H9 (cell line): ENCODE measurements around the gene ALKBH5. TPM values are rescaled to one million over a fixed set of nuclear protein-coding genes. Genes with fewer than 3 reads are reported as not detected.
A peak's percentile ranks its signal among the peaks of the same experiment; 100 is the strongest.

ENCODE experiments used
- DNase-seq: peaks from one replicate; pipeline ENCODE4 v3.0.0-alpha.2; 2017
- H2AFZ ChIP-seq: one replicate; pipeline ENCODE4 v1.6.1; 2013; ENCODE audit warnings: mild to moderate bottlenecking, low read length, control low read depth, moderate library complexity
- H2AK5ac ChIP-seq: 2 replicates; pipeline ENCODE4 v1.6.1; 2013; ENCODE audit warnings: low read length, control low read depth, mixed read lengths; ENCODE audit not compliant: insufficient read length
- H2BK120ac ChIP-seq: one replicate; pipeline ENCODE4 v1.6.1; 2013; ENCODE audit warnings: low read depth, mild to moderate bottlenecking, low read length, control low read depth, inconsistent platforms; ENCODE audit not compliant: poor library complexity, severe bottlenecking
- H2BK12ac ChIP-seq: 2 replicates; pipeline ENCODE4 v1.6.1; 2013; ENCODE audit warnings: low read length, control low read depth, mixed read lengths, low read depth; ENCODE audit not compliant: insufficient read length
- H2BK15ac ChIP-seq: 2 replicates; pipeline ENCODE4 v1.6.1; 2013; ENCODE audit warnings: low read depth, low read length, control low read depth
- H2BK20ac ChIP-seq: one replicate; pipeline ENCODE4 v1.6.1; 2013; ENCODE audit warnings: low read depth, mild to moderate bottlenecking, low read length, control low read depth, inconsistent platforms; ENCODE audit not compliant: poor library complexity, severe bottlenecking
- H2BK5ac ChIP-seq: 2 replicates; pipeline ENCODE4 v1.6.1; 2013; ENCODE audit warnings: low read length, control low read depth, mixed read lengths; ENCODE audit not compliant: insufficient read length
- H3K14ac ChIP-seq: 2 replicates; pipeline ENCODE4 v1.6.1; 2013; ENCODE audit warnings: low read length, control low read depth; ENCODE audit not compliant: insufficient read depth
- H3K18ac ChIP-seq: 2 replicates; pipeline ENCODE4 v1.6.1; 2013; ENCODE audit warnings: low read depth, mild to moderate bottlenecking, mixed read lengths, low read length, control low read depth; ENCODE audit not compliant: insufficient read length
- H3K23ac ChIP-seq: 2 replicates; pipeline ENCODE4 v1.6.1; 2013; ENCODE audit warnings: low read length, control low read depth, mixed read lengths, low read depth; ENCODE audit not compliant: insufficient read length
- H3K23me2 ChIP-seq: 2 replicates; pipeline ENCODE4 v1.6.1; 2013; ENCODE audit warnings: low read depth, mild to moderate bottlenecking, mixed read lengths, low read length, control low read depth; ENCODE audit not compliant: insufficient read length, poor library complexity, severe bottlenecking
- H3K27ac ChIP-seq: 2 replicates; pipeline ENCODE4 v1.5.1; 2013; ENCODE audit warnings: low read length, control low read depth, mixed read lengths, low read depth; ENCODE audit not compliant: insufficient read length
- H3K27me3 ChIP-seq: 2 replicates; pipeline ENCODE4 v1.6.1; 2013; ENCODE audit warnings: low read length, control low read depth, inconsistent platforms; ENCODE audit not compliant: insufficient read depth
- H3K4ac ChIP-seq: 2 replicates; pipeline ENCODE4 v1.6.1; 2013; ENCODE audit warnings: low read depth, mild to moderate bottlenecking, control low read depth, inconsistent platforms, low read length, moderate library complexity
- H3K4me1 ChIP-seq: 2 replicates; pipeline ENCODE4 v1.6.1; 2013; ENCODE audit warnings: low read length, control low read depth, inconsistent platforms; ENCODE audit not compliant: insufficient read depth
- H3K4me2 ChIP-seq: 2 replicates; pipeline ENCODE4 v1.6.1; 2013; ENCODE audit warnings: low read length, control low read depth, mixed read lengths; ENCODE audit not compliant: insufficient read length, insufficient read depth
- H3K56ac ChIP-seq: 2 replicates; pipeline ENCODE4 v1.6.1; 2013; ENCODE audit warnings: low read depth, mild to moderate bottlenecking, mixed read lengths, low read length, control low read depth; ENCODE audit not compliant: insufficient read length
- H3K79me1 ChIP-seq: 2 replicates; pipeline ENCODE4 v1.6.1; 2013; ENCODE audit warnings: low read depth, mild to moderate bottlenecking, moderate library complexity, low read length, control low read depth, inconsistent platforms; ENCODE audit not compliant: insufficient read depth, poor library complexity, severe bottlenecking
- H3K79me2 ChIP-seq: 2 replicates; pipeline ENCODE4 v1.6.1; 2013; ENCODE audit warnings: low read length, control low read depth, inconsistent platforms; ENCODE audit not compliant: insufficient read depth
- H3K9ac ChIP-seq: 2 replicates; pipeline ENCODE4 v1.6.1; 2013; ENCODE audit warnings: low read length, control low read depth, mixed read lengths; ENCODE audit not compliant: insufficient read length; ENCODE audit errors: extremely low read depth
- H3K9me3 ChIP-seq: one replicate; pipeline ENCODE4 v1.6.1; 2013; ENCODE audit warnings: low read depth, low read length, inconsistent platforms; ENCODE audit not compliant: control insufficient read depth
- H3T11ph ChIP-seq: one replicate; pipeline ENCODE4 v1.6.1; 2013; ENCODE audit warnings: mild to moderate bottlenecking, low read length, control low read depth, inconsistent platforms
- H4K20me1 ChIP-seq: one replicate; pipeline ENCODE4 v1.6.1; 2013; ENCODE audit not compliant: control insufficient read depth, insufficient read length, insufficient read depth
- H4K5ac ChIP-seq: 2 replicates; pipeline ENCODE4 v1.6.1; 2013; ENCODE audit warnings: low read depth, mild to moderate bottlenecking, mixed read lengths, low read length, control low read depth; ENCODE audit not compliant: insufficient read length
- H4K8ac ChIP-seq: replicated peaks from 2 replicates; pipeline ENCODE4 v1.6.1; 2013; ENCODE audit warnings: low read length, control low read depth, mixed read lengths, low read depth; ENCODE audit not compliant: insufficient read length
- H4K91ac ChIP-seq: 2 replicates; pipeline ENCODE4 v1.6.1; 2013; ENCODE audit warnings: low read depth, mild to moderate bottlenecking, moderate library complexity, mixed read lengths, low read length, control low read depth; ENCODE audit not compliant: insufficient read length
- H3K27ac Mint-ChIP-seq, 3 experiments: 2 replicates in 2 of 3; 3 replicates in 1 of 3; pipeline ENCODE4 v1.8.0; 2020 to 2021; ENCODE audit warnings: mixed read lengths in 3 of 3, mild to moderate bottlenecking in 1 of 3, moderate library complexity in 1 of 3
- H3K27me3 Mint-ChIP-seq: 2 replicates; pipeline ENCODE4 v1.8.0; 2021; ENCODE audit warnings: low read depth, mild to moderate bottlenecking, moderate library complexity, mixed read lengths
- H3K36me3 Mint-ChIP-seq, 3 experiments: 2 replicates in 2 of 3; 3 replicates in 1 of 3; pipeline ENCODE4 v1.8.0; 2020 to 2021; ENCODE audit warnings: low read depth in 3 of 3, mixed read lengths in 3 of 3; ENCODE audit not compliant: insufficient read depth in 1 of 3
- H3K4me1 Mint-ChIP-seq, 2 experiments: 2 replicates each; pipeline ENCODE4 v1.8.0; 2020; ENCODE audit warnings: mixed read lengths in 2 of 2
- H3K4me3 Mint-ChIP-seq, 2 experiments: 2 replicates in 1 of 2; 3 replicates in 1 of 2; pipeline ENCODE4 v1.8.0; 2020 to 2021; ENCODE audit warnings: mild to moderate bottlenecking in 2 of 2, mixed read lengths in 2 of 2, moderate library complexity in 1 of 2
- H3K9me3 Mint-ChIP-seq, 2 experiments: 2 replicates in 1 of 2; 3 replicates in 1 of 2; pipeline ENCODE4 v1.8.0; 2020; ENCODE audit warnings: mild to moderate bottlenecking in 2 of 2, mixed read lengths in 2 of 2, moderate library complexity in 1 of 2
- WGBS: extraction: QIAGEN DNeasy Blood & Tissue Kit; methylation state at CpG from one replicate; pipeline ENCODE4 v1.1.7; 2013; ENCODE audit warnings: missing lambda C conversion rate, low lambda C conversion rate, mixed read lengths; ENCODE audit not compliant: insufficient read length; ENCODE audit errors: extremely low coverage; 5-methylcytosine and 5-hydroxymethylcytosine counted together
- total RNA-seq: library from RNA; stranded (reverse); gene quantifications from 2 replicates; pipeline ENCODE4 v1.2.1, GENCODE V29; 2021
- TF ChIP-seq, protein P1 (sequence below): fragments of 200-600 bp; sonication (generic); conservative IDR thresholded peaks from 3 replicates; pipeline ENCODE4 v1.8.0; 2021; ENCODE audit warnings: antibody characterized with exemption, mild to moderate bottlenecking

ALKBH5 gene
- total RNA-seq, 1 experiment from 2014 or later, result 89.8 TPM

DNA sequence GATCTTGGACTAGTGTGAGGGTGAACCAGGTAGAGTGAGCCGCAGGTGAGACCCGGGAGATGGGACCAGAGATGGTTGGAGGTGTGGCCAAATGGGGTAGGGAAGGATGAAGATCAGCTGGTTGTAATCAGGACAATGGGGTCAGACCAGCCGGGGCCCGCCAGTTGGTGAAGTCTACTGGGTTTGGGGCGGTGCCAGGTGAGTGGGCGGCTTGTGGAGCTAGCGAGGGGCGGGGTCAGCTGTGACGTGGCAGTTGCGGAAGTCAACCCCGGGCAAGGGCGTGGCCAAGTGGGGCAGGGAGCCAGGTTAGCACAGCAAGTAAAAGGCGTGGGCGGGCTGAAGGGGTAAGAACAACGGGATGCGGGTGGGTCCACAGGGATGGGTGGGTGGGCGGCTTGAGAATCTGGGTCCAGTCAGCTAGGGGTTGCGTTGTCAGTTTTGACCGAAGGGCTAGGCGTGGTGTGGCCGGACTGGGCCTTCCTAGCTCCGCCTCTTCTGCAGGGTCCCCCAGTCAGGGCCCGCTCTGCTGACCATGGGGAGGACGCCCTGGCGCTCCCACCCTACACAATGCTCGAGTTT is 25.5 kb upstream of the ALKBH5 start:
- H4K5ac ChIP-seq, result no peak overlapping the region
- no peak overlapping the region for H4K91ac ChIP-seq
- H3K79me2 ChIP-seq, result no peaks in the 10 kb centered on the region
- H2BK12ac ChIP-seq, result no peak overlapping the region
- Mint-ChIP-seq H3K4me1 (peaks cover 19 to 27% of the 10 kb centered on the region in 2 experiments), H3K4me3 (peak overlapping the region; percentile 86 to 87), H3K9me3 (no peaks in the 10 kb centered on the region), H3K36me3 (no peaks in the 10 kb centered on the region), H3K27me3 (peaks cover 2% of the 10 kb centered on the region), H3K27ac (peak overlapping the region; percentile 92 to 97 (median 93); a peak in 6 of 7 replicates)
- no peak overlapping the region for H3K14ac ChIP-seq
- H3K18ac ChIP-seq, result peak overlapping the region; percentile 60
- no peak overlapping the region for H2BK5ac ChIP-seq
- H2AK5ac ChIP-seq, result no peak overlapping the region
- no peaks in the 10 kb centered on the region for H3K9me3 ChIP-seq
- WGBS, result no CpG with 5 or more reads among the region's 26 CpGs
- TF ChIP-seq, protein P1, sequence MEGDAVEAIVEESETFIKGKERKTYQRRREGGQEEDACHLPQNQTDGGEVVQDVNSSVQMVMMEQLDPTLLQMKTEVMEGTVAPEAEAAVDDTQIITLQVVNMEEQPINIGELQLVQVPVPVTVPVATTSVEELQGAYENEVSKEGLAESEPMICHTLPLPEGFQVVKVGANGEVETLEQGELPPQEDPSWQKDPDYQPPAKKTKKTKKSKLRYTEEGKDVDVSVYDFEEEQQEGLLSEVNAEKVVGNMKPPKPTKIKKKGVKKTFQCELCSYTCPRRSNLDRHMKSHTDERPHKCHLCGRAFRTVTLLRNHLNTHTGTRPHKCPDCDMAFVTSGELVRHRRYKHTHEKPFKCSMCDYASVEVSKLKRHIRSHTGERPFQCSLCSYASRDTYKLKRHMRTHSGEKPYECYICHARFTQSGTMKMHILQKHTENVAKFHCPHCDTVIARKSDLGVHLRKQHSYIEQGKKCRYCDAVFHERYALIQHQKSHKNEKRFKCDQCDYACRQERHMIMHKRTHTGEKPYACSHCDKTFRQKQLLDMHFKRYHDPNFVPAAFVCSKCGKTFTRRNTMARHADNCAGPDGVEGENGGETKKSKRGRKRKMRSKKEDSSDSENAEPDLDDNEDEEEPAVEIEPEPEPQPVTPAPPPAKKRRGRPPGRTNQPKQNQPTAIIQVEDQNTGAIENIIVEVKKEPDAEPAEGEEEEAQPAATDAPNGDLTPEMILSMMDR, result no peak
- H3K23me2 ChIP-seq, result no peaks in the 10 kb centered on the region
- DNase-seq, result peak; percentile 100
- H2AFZ ChIP-seq, result no peak overlapping the region
- no peak overlapping the region for H4K8ac ChIP-seq
- H3T11ph ChIP-seq, result no peak overlapping the region
- H3K4me1 ChIP-seq, result peaks cover 3% of the 10 kb centered on the region; the same call in 1 of the 2 replicates
- H2BK20ac ChIP-seq, result no peak overlapping the region
- no peak overlapping the region for H2BK120ac ChIP-seq
- H3K23ac ChIP-seq, result no peak overlapping the region
- H3K27me3 ChIP-seq, result no peaks in the 10 kb centered on the region
- H3K4ac ChIP-seq, result no peak overlapping the region
- H3K79me1 ChIP-seq, result no peaks in the 10 kb centered on the region
- no peak overlapping the region for H3K9ac ChIP-seq
- no peak overlapping the region for H3K56ac ChIP-seq
- H3K4me2 ChIP-seq, result peak overlapping the region; percentile 51
- no peak overlapping the region for H3K27ac ChIP-seq
- no peaks in the 10 kb centered on the region for H4K20me1 ChIP-seq
- H2BK15ac ChIP-seq, result no peak overlapping the region
